ENCODE measurements around the gene RPS3. TPM values are rescaled to one million over a fixed set of nuclear protein-coding genes. Genes with fewer than 3 reads are reported as not detected.

The RPS3 gene
- total RNA-seq, 1 experiment from 2014 or later, result 1,749 TPM

GRCh38 chr11:75439495-75440120 lies 40.3 kb downstream of the RPS3 start:
- no peaks in the 10 kb centered on the region for H3K36me3 Mint-ChIP-seq (ENCODE audit: insufficient read depth, unreplicated experiment)
- peaks cover 50% of the 10 kb centered on the region for H3K27me3 Mint-ChIP-seq (ENCODE audit: unreplicated experiment)
- BruUV-seq (replicated peaks), result no TSS peak
- DNase-seq, result no peak
- H3K4me1 Mint-ChIP-seq (ENCODE audit: low read depth, unreplicated experiment), result no peaks in the 10 kb centered on the region
- no peaks in the 10 kb centered on the region for H3K9me3 Mint-ChIP-seq (ENCODE audit: low read depth, unreplicated experiment)
- no peak overlapping the region for H3K4me3 Mint-ChIP-seq (ENCODE audit: low read depth, unreplicated experiment)
- intact Hi-C loops (cut with micrococcal nuclease; ENCODE audit: unreplicated experiment), result no loop called here
- TF ChIP-seq CTCF (IDR thresholded peaks at IDR 0.05; ENCODE audit: unreplicated experiment), result no peak
- H3K27ac Mint-ChIP-seq (ENCODE audit: unreplicated experiment), result no peak overlapping the region
- CTCF ChIA-PET, result interaction anchor here (0.5 kb wide), 1 partner anchor 105 kb away, joined by 3 read pairs; no protein-coding TSS in a partner anchor

DNA sequence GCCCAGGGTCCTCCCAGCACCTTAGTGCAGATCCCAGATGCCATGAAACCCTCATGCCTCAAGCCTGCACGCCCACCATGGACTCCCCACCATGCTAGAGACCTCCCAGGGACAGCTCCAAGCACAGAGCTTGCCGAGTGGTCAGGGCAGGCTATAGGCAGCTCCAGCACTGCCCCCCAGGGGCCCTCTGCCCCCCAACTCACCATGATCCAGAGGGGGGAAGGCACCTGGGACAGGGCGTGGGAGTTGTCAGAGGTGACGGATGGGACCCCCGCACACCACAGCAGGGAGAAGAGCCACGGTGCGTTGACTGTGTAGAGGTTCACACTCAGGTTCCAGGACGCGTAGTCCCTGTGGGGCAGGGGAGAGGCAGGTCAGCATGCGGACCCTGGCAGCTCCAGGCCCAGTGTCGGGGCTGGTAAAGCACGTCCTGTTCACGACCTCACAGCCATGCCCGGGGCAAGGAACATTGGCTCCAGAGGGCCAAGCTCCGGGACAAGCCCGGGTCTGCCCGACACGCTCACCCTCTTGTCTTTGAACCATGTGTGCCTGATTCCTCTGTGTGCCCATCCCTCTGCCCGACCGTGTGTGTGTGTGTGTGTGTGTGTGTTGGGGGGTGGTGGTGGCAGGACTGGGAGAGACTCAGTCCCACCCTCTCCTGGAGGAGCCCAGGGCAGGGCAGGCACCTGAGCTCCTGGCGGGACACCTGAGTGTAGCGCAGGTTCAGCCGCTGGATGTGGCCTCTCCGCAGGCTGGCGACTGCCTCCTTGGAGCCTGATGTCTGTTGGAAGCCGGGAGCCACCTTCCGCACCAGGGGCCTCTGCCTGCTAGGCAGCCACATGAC lies 41.9 kb downstream of the RPS3 start:
- intact Hi-C loops (cut with micrococcal nuclease; ENCODE audit: unreplicated experiment), result no loop called here
- Mint-ChIP-seq H3K27ac (ENCODE audit: unreplicated experiment) (no peak overlapping the region), H3K36me3 (ENCODE audit: insufficient read depth, unreplicated experiment) (peaks cover 4% of the 10 kb centered on the region)

DNA sequence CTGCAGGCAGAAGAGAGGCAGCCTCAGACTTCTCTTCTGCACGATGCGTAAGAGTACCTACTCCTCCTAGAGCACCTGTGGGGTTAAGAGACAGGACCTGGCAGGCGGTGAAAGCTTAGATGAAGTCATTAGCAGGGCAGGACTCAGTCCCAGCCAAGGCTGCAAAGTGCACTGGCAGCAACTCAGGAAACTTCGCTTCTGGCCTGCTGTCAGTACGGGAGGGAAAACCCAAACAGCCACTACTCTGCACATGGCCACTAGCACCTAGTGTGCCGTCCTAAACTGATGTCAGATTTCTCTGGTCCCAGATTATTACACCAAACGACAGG lies 42.5 kb downstream of the RPS3 start:
- Mint-ChIP-seq H3K27ac (ENCODE audit: unreplicated experiment) (no peak overlapping the region), H3K4me3 (ENCODE audit: low read depth, unreplicated experiment) (no peak overlapping the region), H3K27me3 (ENCODE audit: unreplicated experiment) (peaks cover 41% of the 10 kb centered on the region), H3K9me3 (ENCODE audit: low read depth, unreplicated experiment) (no peaks in the 10 kb centered on the region), H3K36me3 (ENCODE audit: insufficient read depth, unreplicated experiment) (peaks cover 4% of the 10 kb centered on the region), H3K4me1 (ENCODE audit: low read depth, unreplicated experiment) (no peaks in the 10 kb centered on the region)
- BruUV-seq (replicated peaks), result no TSS peak
- intact Hi-C loops (cut with micrococcal nuclease; ENCODE audit: unreplicated experiment), result no loop called here
- no peak for TF ChIP-seq CTCF (IDR thresholded peaks at IDR 0.05; ENCODE audit: unreplicated experiment)
- no peak for DNase-seq
- CTCF ChIA-PET, result no interaction called here

More for the DNA sequence above, 41.9 kb downstream of the RPS3 start:
- CTCF ChIA-PET, result no interaction called here
- no peaks in the 10 kb centered on the region for H3K9me3 Mint-ChIP-seq (ENCODE audit: low read depth, unreplicated experiment)
- no peak for TF ChIP-seq CTCF (IDR thresholded peaks at IDR 0.05; ENCODE audit: unreplicated experiment)
- H3K4me1 Mint-ChIP-seq (ENCODE audit: low read depth, unreplicated experiment), result no peaks in the 10 kb centered on the region
- no peak for DNase-seq
- BruUV-seq (replicated peaks), result no TSS peak
- H3K27me3 Mint-ChIP-seq (ENCODE audit: unreplicated experiment), result peaks cover 42% of the 10 kb centered on the region
- H3K4me3 Mint-ChIP-seq (ENCODE audit: low read depth, unreplicated experiment), result no peak overlapping the region

- H3K27me3 Mint-ChIP-seq (ENCODE audit: unreplicated experiment), result peaks cover 39% of the 10 kb centered on the region
- no peak for DNase-seq
- CTCF ChIA-PET, result no interaction called here
- no peaks in the 10 kb centered on the region for H3K9me3 Mint-ChIP-seq (ENCODE audit: low read depth, unreplicated experiment)
- H3K4me1 Mint-ChIP-seq (ENCODE audit: low read depth, unreplicated experiment), result no peaks in the 10 kb centered on the region
- BruUV-seq (replicated peaks), result no TSS peak
- TF ChIP-seq CTCF (IDR thresholded peaks at IDR 0.05; ENCODE audit: unreplicated experiment), result no peak
- no peak overlapping the region for H3K27ac Mint-ChIP-seq (ENCODE audit: unreplicated experiment)
- H3K4me3 Mint-ChIP-seq (ENCODE audit: low read depth, unreplicated experiment), result no peak overlapping the region
- intact Hi-C loops (cut with micrococcal nuclease; ENCODE audit: unreplicated experiment), result no loop called here
- H3K36me3 Mint-ChIP-seq (ENCODE audit: insufficient read depth, unreplicated experiment), result peaks cover 4% of the 10 kb centered on the region
Measured at GRCh38 chr11:75442161-75442885, 43.0 kb downstream of the RPS3 start.
